NK-92 treated with Interleukin-12 subunit alpha and Interleukin-12 subunit beta, amount 100 ng/mL, for 24 hours (cell line): ENCODE results near the gene OR6B1.

ENCODE experiments used
- DNase-seq: peaks from one replicate; lab custom pipeline; 2025; lab: John Stamatoyannopoulos, UW

The OR6B1 gene

DNA sequence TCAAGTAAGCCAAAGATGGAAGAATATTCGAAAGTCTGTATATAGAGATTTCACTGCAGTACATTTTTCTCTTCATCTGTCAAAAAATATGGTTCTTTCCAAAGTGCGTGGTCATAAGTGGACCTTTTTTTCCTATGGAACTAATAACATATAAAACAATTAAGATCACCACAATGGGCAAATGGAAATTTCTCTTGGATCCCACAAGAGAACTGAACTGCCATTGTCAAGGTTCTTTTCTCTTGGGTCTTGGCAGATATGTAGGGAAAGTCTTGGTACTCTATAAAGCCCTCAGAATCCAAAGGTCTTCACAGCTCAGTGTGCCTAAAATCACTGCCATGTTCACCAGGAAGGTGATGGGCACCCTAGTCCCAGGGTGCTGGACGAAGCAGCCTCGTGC lies at the start of gene OR6B1:
Gene OR6B1 (plus strand): TSS at position 301 of the 400 bp plus-strand sequence. CDS start 3,677 bp downstream, outside the sequence.
- DNase-seq, result no peak

DNA sequence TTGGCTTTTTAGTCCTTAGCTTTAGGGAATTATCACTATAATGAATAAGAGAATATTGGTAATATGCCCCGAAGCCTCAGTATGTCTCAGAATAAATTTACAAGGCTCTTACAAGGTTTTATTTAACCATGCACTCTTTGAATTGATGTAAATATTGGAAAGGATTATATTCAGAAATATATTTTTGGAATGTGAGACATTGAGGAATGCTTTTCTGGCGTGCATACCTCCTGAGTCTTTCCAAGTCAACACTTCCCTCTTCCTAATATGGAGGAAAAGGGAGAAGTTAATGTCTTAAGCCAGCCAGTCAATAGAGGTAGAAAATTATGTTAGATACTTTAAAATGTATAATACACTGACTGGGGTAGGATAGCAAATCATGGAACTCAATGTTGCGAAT lies 46.7 kb upstream of the OR6B1 start:
- no peak for DNase-seq

GRCh38 chr7:143954135-143954534 lies 46.0 kb upstream of the OR6B1 start:
- no peak for DNase-seq

DNA sequence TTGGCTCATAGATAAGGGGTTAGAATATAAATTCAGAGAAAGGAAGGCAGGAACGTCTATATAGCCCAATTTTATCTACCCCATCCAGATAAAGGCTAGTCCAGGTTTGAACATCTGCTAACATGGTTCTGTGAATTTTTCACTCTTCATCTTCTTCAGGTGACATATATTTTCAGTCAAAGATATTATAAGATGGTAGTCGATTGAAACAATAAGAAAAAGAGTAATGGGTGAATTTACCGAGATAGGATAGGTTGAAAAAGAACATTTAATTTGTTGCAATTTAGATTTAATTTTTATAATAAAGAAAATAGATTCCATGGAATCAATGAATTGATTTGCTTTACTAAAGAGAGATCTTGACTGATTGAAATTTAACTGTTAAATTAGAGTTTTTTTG lies 45.6 kb upstream of the OR6B1 start, which contains the start of gene OR2F1:
Gene OR2F1 (plus strand): TSS at position 301 of the 400 bp plus-strand sequence. CDS start 5,127 bp downstream, outside the sequence.
- no peak for DNase-seq

DNA sequence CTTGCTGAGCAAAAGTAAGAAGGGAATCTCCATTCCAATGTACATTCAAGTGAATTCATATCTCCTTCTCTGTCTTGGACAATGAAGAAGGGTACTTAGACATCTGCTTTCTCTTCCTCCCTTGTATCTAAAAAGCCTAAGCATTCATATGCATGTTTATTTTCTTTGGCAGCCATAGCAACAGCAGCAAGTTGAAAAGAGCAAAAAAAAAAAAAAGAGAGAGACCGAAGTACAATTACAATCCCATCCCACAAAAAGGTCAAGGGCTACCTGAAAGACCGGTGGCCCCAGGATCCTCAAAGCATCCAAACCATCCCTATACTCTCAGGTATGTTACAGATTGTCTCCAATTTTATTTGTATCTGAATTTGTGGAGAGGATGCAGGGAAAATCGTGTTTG lies 41.3 kb upstream of the OR6B1 start:
- DNase-seq, result no peak

DNA sequence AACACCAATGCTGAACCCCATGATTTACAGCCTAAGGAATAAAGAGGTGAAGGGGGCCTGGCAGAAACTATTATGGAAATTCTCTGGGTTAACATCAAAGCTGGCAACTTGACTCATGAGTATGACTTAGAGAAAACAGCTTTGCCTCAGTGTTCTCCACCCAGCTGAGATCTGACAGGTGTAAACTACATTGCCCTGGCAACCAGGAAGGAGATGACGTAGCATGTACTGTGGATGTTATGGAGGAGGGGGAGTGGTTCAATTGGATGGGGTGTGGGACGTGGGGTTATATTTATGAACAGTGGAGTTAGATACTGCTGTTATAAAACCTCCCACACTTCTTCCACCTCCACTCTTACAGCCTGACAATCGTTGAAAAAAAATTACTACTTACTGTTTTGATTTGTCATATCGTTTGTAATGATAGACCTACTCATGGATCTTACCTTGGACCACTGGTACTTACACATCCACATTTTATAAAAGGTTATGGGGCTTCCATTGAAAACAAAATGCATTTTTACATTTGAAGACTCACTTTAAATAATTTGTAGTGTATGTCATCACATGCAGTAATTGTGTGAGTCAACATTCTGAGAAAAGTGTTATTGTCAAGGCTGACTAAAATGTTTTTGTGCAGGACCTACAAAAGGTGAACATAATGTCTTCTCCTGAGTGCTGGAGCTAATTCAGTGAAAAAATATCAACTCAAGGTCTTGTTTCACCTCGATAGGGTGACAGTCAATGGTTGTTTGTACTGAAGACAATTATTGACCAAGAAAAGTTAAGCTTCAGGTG lies 39.1 kb upstream of the OR6B1 start:
- DNase-seq, result no peak

DNA sequence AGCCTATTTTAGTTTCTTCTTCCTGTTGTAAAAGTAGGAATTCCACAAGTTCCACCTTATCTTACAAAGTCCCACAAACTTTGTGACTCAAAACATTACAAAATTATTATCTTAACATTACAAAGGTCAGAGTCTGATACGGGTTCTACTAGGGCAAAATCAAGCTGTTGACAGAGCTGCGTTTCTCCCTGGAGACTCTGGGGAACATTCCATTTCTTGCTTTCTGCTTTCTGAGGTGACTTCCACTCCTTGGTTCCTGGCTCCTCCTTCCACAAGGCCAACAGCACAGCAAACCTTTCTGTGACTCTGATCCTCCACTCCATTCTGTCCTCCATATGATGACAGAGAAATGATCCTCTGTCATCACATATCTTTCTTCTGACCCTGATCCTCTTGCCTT lies 34.8 kb upstream of the OR6B1 start:
- no peak for DNase-seq

DNA sequence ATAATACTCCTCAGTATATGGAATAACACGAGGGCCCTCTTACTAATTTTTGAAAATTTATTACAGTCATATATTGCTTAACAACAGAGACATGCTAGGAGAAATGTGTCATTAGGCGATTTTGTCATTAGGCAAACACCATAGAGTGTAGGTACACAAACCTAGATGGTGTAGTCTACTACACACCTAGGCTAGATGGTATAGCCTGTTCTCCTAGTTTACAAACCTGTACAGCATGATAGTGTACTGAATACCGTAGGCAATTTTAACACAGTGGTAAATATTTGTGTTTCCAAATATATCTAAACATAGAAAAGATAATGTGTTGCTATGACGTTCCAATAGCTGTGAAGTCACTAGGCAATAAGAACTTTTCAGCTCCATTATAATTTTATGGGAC lies 32.7 kb upstream of the OR6B1 start:
- no peak for DNase-seq

DNA sequence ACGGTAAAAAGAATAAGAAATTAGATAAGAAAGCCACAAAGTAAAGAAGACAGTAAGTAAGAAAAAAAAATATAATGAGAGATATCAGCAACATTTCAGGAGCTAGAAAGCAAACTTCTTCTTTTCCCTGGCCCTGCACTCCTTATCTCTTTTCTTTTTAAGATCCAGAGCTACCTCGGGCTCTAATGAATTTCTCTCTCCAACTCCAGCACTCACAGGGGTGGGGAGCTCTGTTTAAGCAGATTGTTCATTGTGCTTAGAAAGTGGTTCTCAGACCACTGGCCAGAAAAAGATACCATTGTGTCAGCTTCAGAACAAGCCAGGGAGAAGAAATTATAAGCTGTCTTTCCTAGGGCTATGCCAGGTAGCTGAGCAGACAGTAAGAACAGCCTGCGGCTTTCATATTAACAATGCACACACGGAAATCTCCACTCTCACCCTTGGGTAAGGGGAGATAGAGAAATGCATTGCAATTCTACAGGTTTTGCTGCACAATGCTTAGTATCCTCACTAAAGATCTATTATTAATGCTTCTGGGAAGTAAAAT lies 26.2 kb upstream of the OR6B1 start:
- no peak for DNase-seq

DNA sequence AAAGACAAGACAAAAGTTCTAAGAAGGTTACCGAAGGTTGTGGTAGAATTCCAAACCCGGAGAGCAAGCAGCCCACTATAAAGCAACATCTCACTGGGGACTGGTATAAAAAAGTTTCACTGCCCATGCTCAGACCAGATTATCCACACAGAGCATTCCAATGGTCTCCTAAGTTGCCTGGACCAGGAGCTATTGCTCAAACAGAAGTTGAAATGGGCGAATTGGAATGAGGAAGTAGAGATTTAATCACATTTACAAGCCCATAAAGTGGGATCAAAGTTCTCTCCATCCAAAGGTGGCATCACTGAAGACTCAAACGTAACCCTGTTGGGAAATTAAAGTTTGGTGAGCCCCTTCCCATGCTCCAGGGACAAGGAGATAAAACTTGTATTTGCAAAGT lies 25.7 kb upstream of the OR6B1 start:
- DNase-seq, result no peak

GRCh38 chr7:143975617-143976016 lies 24.5 kb upstream of the OR6B1 start:
- no peak for DNase-seq

DNA sequence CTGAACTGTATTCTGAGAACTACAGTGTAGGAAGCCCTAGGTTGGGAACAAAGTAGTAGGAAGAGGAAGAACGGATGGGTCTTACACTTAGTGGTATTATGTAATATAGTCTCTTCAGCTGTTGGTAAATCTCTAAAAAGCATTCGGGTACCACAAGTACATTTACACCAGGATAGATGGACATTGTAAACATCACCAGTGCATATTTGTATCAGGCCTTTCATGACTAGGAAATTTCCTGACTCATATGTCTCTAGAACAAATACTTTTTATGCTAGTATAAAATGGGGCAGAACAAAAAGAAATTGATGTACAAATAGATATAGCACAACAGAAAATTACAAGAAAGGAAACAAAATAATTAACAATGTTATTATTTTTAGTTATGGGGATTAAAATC lies 21.5 kb upstream of the OR6B1 start:
- no peak for DNase-seq

GRCh38 chr7:143979359-143979758 lies 20.8 kb upstream of the OR6B1 start:
- DNase-seq, result no peak

GRCh38 chr7:143979998-143980397 lies 20.1 kb upstream of the OR6B1 start:
- DNase-seq, result no peak

- DNase-seq, result no peak
Observed at GRCh38 chr7:143980746-143981510, 19.2 kb upstream of the OR6B1 start.

DNA sequence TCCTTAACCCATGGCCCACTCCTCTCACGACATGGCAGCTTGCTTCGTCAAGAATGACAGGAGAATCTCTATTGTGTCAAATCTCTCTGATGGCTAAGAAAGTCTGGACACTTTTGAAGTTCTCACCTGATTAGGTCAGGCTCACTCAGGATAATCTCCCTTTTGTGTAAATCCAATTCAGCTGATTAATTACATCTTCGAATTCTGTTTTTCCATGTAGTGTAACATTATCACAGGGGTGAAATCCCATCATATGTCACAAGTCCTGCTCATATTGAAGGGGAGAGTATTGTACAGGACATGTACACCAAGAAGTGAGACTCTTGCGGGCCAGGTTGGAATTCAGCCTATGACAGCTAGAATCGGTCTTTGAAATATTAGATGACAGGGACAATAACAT lies 16.2 kb upstream of the OR6B1 start:
- no peak for DNase-seq

DNA sequence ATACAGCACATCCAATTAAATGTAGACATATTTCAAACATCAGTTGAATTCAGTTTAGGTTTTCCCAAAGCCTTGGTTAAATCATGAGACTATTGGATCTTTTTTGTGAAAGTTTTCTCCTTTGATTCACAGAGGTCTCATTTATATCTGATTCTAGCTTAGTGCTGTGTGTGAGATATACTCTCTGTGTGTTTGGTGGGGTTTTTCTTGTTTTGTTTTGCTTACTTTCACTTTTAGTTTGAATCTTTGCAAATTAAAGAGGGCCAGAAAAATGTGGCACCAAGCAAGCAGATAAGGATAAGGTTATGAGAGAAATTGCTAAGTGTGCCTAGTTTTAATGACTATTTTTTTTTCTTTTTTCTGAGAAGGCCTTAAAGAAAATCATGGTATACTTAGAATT lies 12.6 kb upstream of the OR6B1 start:
- DNase-seq, result no peak

DNA sequence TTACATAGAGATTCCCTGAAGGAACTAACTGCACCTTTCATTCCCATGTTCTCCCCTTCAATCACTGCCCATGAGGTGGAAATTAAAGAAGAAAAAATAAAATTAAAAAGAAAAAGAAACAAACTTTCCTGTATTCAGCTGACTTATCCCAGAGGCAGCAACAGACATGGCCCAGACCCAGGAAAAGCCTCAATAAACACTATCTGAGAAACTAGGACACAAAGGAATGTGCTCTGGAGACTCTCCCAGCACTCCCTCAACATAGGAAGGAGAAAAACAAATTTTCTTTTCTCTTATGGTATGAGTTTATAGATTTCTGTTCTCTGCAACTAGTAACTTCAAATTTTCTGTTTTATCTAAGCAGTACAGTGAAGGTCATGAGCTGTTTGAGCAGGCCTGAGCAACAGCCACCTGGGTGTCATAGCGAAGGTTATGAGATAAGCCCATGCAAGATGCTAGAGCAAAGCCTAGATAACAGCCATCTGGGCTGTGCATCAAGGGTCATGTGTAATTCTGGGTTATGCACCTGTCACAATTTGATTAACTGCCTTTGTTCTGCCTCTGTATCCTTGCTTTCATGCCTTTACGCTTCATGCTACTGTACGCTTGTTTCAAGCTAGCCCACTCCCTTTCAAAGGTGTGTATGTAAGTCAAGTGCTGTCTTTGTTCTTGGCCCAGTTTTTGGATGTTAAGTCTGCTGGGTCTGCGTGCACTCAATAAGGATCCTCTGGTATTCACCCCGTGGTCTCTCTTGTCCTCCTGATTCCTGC lies 11.0 kb upstream of the OR6B1 start:
- no peak for DNase-seq

DNA sequence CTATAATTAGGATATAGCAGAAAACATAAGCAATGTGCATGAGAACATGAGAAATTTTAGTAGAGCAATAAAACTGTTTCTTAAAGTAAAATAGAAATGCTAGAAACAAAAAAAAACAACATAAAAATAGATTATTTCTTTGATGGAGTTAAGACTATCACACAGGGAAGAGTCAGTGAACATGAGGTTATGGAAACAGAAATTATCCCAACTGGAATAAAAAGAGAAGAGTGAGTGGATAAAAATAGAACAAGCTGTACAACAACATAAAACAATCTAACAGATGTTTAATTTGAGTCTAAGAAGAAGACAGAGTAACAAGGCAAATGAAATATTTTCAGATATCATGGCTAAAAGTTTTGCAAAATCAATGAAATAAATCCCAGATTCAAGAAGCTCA lies 7.5 kb upstream of the OR6B1 start:
- no peak for DNase-seq

- no peak for DNase-seq
Observed at GRCh38 chr7:143993924-143994323, 6.2 kb upstream of the OR6B1 start.

- DNase-seq, result no peak
Observed at GRCh38 chr7:144001543-144001942, 1.4 kb downstream of the OR6B1 start.

DNA sequence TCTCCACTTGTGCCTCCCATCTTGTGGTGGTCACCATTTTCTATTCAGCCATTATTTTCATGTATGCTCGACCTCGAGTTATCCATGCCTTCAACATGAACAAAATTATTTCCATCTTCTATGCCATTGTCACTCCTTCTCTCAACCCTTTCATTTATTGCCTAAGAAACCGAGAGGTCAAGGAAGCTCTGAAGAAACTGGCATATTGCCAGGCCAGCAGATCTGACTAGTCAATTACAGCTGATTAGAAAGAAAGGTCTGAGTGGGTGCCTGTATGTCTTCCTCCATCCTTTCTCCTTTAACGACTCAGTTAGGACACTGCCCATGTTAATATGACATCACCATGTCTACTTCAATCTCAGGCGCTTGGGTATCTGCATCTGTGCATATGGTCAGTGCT lies 4.6 kb downstream of the OR6B1 start:
- DNase-seq, result no peak
